GM23248 (cell line): ENCODE data around the gene NEK2. TPM values are rescaled to one million over a fixed set of nuclear protein-coding genes. Genes with fewer than 3 reads are reported as not detected.

ENCODE experiments used
- DNase-seq: peaks from one replicate; pipeline ENCODE4 v3.0.0-alpha.2; 2015
- H2AFZ ChIP-seq: fragments of 200-600 bp; sonication (generic); 2 replicates; pipeline ENCODE4 v1.6.1; 2016; ENCODE audit warnings: antibody characterized with exemption
- H3F3A ChIP-seq: fragments of 200-600 bp; sonication (generic); 2 replicates; pipeline ENCODE4 v1.6.1; 2016; ENCODE audit warnings: mild to moderate bottlenecking, antibody characterized with exemption, mixed run types; ENCODE audit not compliant: insufficient read depth
- H3K27ac ChIP-seq: fragments of 200-600 bp; sonication (generic); 2 replicates; pipeline ENCODE4 v1.5.1; 2016; ENCODE audit warnings: mild to moderate bottlenecking
- H3K27me3 ChIP-seq: fragments of 200-600 bp; sonication (generic); replicated peaks from 2 replicates; pipeline ENCODE4 v1.6.1; 2016; ENCODE audit warnings: mild to moderate bottlenecking; ENCODE audit not compliant: insufficient read depth
- H3K36me3 ChIP-seq: fragments of 200-600 bp; sonication (generic); 2 replicates; pipeline ENCODE4 v1.6.1; 2016; ENCODE audit warnings: low read depth, mild to moderate bottlenecking
- H3K4me1 ChIP-seq: fragments of 200-600 bp; sonication (generic); 2 replicates; pipeline ENCODE4 v1.6.1; 2016; ENCODE audit warnings: mild to moderate bottlenecking; ENCODE audit not compliant: insufficient read depth
- H3K4me2 ChIP-seq: fragments of 200-600 bp; sonication (generic); one replicate; pipeline ENCODE4 v1.6.1; 2016; ENCODE audit warnings: mild to moderate bottlenecking; ENCODE audit not compliant: unreplicated experiment
- H3K4me3 ChIP-seq: fragments of 200-600 bp; sonication (generic); 2 replicates; pipeline ENCODE4 v1.5.1; 2016; ENCODE audit warnings: mild to moderate bottlenecking
- H3K79me2 ChIP-seq: fragments of 200-600 bp; sonication (generic); 2 replicates; pipeline ENCODE4 v1.6.1; 2016; ENCODE audit warnings: mild to moderate bottlenecking; ENCODE audit not compliant: insufficient read depth
- H3K9ac ChIP-seq: fragments of 200-600 bp; sonication (generic); 2 replicates; pipeline ENCODE4 v1.6.1; 2016; ENCODE audit warnings: mild to moderate bottlenecking
- H3K9me2 ChIP-seq: fragments of 200-600 bp; sonication (generic); 2 replicates; pipeline ENCODE4 v1.6.1; 2016; ENCODE audit warnings: mixed run types, mild to moderate bottlenecking, moderate library complexity; ENCODE audit not compliant: insufficient read depth
- H3K9me3 ChIP-seq: fragments of 200-600 bp; sonication (generic); one replicate; pipeline ENCODE4 v1.6.1; 2017; ENCODE audit warnings: low read depth
- H4K20me1 ChIP-seq: fragments of 200-600 bp; sonication (generic); 2 replicates; pipeline ENCODE4 v1.6.0; 2016; ENCODE audit not compliant: insufficient read depth
- EZH2 ChIP-seq: fragments of 200-600 bp; sonication (generic); IDR thresholded peaks from 2 replicates; pipeline ENCODE4 v1.6.1; 2018; ENCODE audit warnings: antibody characterized with exemption, mild to moderate bottlenecking; ENCODE audit not compliant: insufficient read depth, poor library complexity, severe bottlenecking
- EZH2phosphoT487 ChIP-seq: fragments of 200-600 bp; sonication (generic); IDR thresholded peaks from 2 replicates; pipeline ENCODE4 v1.6.1; 2018; ENCODE audit warnings: antibody characterized with exemption, moderate library complexity, mild to moderate bottlenecking, low read depth; ENCODE audit not compliant: insufficient read depth
- WGBS, 2 experiments: methylation state at CpG; one replicate each; pipeline ENCODE4 v1.1.6; 2015 to 2017; ENCODE audit warnings: low lambda C conversion rate in 2 of 2, low coverage in 1 of 2; ENCODE audit errors: missing lambda C conversion rate in 2 of 2; 5-methylcytosine and 5-hydroxymethylcytosine counted together
- in situ Hi-C: fragments of 300-500 bp; cut with MboI; formaldehyde crosslinking; loops from 2 replicates; pipeline ENCODE4 v1.15.0; 2020
- polyA plus RNA-seq: library from polyadenylated mRNA; unstranded; fragments of >200 nt; fragmentation: Nextera tagmentation; extraction: Ambion mirVana; gene quantifications from 2 replicates; pipeline ENCODE4 v1.2.1, GENCODE V29; 2016
- total RNA-seq: library from RNA; depleted of rRNA; stranded (reverse); fragments of >200 nt; shearing (Covaris generic); gene quantifications from 2 replicates; pipeline ENCODE4 v1.2.3, GENCODE V29; 2014

Gene NEK2
- total and polyA plus RNA-seq, 2 experiments from 2014 or later = 10.6 to 11.3 TPM

DNA sequence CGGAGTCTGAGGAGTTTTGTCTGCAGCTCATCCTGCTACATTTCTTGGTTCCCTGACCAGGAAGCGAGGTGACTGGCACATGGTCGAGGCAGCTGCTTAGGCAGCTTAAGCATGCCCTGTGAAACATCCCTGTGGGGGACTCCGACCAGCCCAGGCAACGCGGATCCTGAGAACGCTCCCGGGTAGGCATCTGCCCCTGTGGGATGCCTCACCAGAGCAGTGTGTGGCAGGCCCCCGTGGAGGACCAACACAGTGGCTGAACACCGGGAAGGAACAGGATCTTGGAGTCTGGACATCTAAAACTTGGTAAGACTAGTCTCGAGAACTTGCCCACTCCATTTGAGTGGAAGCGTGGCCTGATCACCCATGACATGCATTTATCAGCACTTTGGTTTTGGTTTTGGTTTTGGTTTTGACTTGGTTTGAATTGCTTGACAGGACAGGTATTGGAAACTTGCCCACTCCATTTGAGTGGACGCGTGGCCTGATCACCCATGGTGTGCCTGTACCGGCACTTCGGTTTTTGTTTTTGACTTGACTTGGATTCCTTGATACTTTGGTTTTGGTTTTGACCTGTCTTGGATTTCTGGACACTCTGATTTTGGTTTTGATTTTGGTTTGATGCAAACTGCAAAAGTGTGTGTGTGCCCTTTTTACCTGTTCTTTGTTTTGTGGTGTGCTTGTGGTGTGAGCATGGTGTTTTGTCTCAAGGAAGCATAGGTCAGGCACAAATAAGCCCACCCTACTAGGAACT, 12.2 kb upstream of the NEK2 start:
- WGBS, 2 experiments = 85 to 86% methylated on average over 15 to 16 of the region's 16 CpGs
- Histone ChIP-seq H3K4me2 (no peak overlapping the region), H3K27ac (no peak overlapping the region), H4K20me1 (no peaks in the 10 kb centered on the region), H3K27me3 (no peaks in the 10 kb centered on the region; the same call in 1 of the 2 replicates), H3K9me3 (no peaks in the 10 kb centered on the region), H2AFZ (no peak overlapping the region), H3F3A (no peaks in the 10 kb centered on the region), H3K4me1 (no peaks in the 10 kb centered on the region), H3K4me3 (no peak overlapping the region), H3K9ac (no peak overlapping the region), H3K79me2 (no peaks in the 10 kb centered on the region), H3K9me2 (no peaks in the 10 kb centered on the region), H3K36me3 (no peaks in the 10 kb centered on the region)
- DNase-seq = no peak
- TF ChIP-seq EZH2 (no peak), EZH2phosphoT487 (no peak)
- in situ Hi-C loops = loop anchor here (10.0 to 25.0 kb wide), 2 partner anchors 325 to 767 kb away; no protein-coding TSS in a partner anchor

DNA sequence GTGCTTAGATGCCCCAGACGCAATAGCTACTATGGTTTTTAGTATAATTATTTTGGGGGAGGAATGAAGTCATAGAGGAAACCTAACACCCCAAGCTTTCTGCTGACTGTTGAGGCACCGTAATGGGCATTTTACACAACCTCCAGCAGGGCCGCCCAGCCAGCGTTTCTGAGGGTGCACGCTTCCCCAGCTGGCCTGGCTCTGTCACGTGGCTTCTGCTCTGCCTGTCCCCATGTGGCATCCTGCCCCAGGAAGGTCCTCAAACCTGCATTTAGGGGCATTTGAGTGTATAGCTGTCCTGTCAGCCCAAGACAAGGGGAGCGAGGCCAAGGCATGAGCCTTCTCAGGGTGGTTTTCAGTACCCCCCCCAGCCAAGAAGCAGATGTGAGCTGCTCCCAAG, 10.4 kb upstream of the NEK2 start:
- no peak overlapping the region for H3K9ac ChIP-seq
- no peak overlapping the region for H3K27ac ChIP-seq
- no peak overlapping the region for H3K4me3 ChIP-seq
- H3K27me3 ChIP-seq = no peaks in the 10 kb centered on the region; the same call in 1 of the 2 replicates
- in situ Hi-C loops = loop anchor here (10.0 to 25.0 kb wide), 2 partner anchors 326 to 769 kb away; no protein-coding TSS in a partner anchor
- peaks cover 4% of the 10 kb centered on the region; the same call in 1 of the 2 replicates for H3K4me1 ChIP-seq
- H3K9me3 ChIP-seq = no peaks in the 10 kb centered on the region
- no peaks in the 10 kb centered on the region for H3K36me3 ChIP-seq
- H4K20me1 ChIP-seq = no peaks in the 10 kb centered on the region
- no peak overlapping the region for H3K4me2 ChIP-seq
- no peak overlapping the region for H2AFZ ChIP-seq
- H3K79me2 ChIP-seq = no peaks in the 10 kb centered on the region
- no peak for DNase-seq
- no peak for TF ChIP-seq EZH2
- TF ChIP-seq EZH2phosphoT487 = no peak
- H3F3A ChIP-seq = peaks cover 7% of the 10 kb centered on the region; the same call in 1 of the 2 replicates
- H3K9me2 ChIP-seq = no peaks in the 10 kb centered on the region
- 59 to 63% methylated on average over 7 of the region's 7 CpGs for WGBS, 2 experiments

DNA sequence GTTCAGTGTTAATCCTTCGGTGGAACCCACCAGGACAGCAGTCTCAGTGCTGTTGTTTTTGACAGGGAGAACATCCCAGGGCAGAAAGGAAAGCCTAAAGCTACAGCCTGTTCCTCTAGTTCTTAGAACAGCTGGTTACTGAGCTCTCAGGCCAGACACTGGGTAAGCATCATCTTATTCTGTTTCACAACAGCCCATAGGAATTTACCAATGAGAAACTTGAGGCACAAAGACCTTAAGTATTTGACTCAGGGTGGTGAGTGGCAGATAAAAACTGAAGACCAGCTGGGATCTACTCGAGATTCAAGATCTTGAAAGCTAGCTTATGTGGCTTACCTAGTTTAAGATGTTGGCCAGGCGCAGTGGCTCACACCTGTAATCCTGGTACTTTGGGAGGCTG, 9.4 kb upstream of the NEK2 start:
- no peaks in the 10 kb centered on the region for H3K27me3 ChIP-seq
- no peak overlapping the region for H2AFZ ChIP-seq
- no peak for TF ChIP-seq EZH2phosphoT487
- no peak for TF ChIP-seq EZH2
- H3K4me2 ChIP-seq = no peak overlapping the region
- H3K4me1 ChIP-seq = peaks cover 4% of the 10 kb centered on the region; the same call in 1 of the 2 replicates
- peaks cover 7% of the 10 kb centered on the region; the same call in 1 of the 2 replicates for H3F3A ChIP-seq
- DNase-seq = no peak
- H4K20me1 ChIP-seq = no peaks in the 10 kb centered on the region
- H3K9me3 ChIP-seq = no peaks in the 10 kb centered on the region
- no peaks in the 10 kb centered on the region for H3K36me3 ChIP-seq
- in situ Hi-C loops = loop anchor here (10.0 to 25.0 kb wide), 2 partner anchors 328 to 770 kb away; no protein-coding TSS in a partner anchor
- H3K27ac ChIP-seq = no peak overlapping the region
- H3K4me3 ChIP-seq = no peak overlapping the region
- H3K9me2 ChIP-seq = no peaks in the 10 kb centered on the region
- no peaks in the 10 kb centered on the region for H3K79me2 ChIP-seq
- no peak overlapping the region for H3K9ac ChIP-seq
- WGBS, 2 experiments = 87 to 92% methylated on average over 3 of the region's 3 CpGs

DNA sequence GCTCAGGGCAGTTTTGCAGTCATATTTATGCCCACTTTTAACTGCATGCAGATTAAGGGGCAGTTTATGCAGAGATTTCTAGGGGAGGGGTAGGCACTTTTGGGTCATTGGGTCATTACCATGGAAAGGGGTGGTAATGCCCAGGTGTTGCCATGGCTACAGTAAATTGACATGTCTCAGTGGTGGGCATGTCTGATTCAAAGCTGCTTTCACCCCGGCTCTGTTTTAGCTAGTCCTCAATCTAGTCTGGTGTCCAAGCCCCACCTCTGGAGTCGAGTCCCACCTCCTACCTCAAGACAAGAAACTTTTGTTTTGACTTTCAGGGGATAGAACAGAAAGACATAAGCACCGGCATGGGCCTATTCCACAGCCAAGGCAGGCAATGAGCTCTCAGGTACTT, 8.9 kb upstream of the NEK2 start:
- no peak overlapping the region for H3K4me3 ChIP-seq
- peaks cover 7% of the 10 kb centered on the region; the same call in 1 of the 2 replicates for H3F3A ChIP-seq
- H3K9me3 ChIP-seq = no peaks in the 10 kb centered on the region
- WGBS, 2 experiments = 63 to 70% methylated on average over 3 of the region's 3 CpGs
- H4K20me1 ChIP-seq = no peaks in the 10 kb centered on the region
- no peaks in the 10 kb centered on the region for H3K36me3 ChIP-seq
- H2AFZ ChIP-seq = no peak overlapping the region
- H3K79me2 ChIP-seq = no peaks in the 10 kb centered on the region
- DNase-seq = no peak
- peaks cover 4% of the 10 kb centered on the region; the same call in 1 of the 2 replicates for H3K4me1 ChIP-seq
- no peak for TF ChIP-seq EZH2
- no peak for TF ChIP-seq EZH2phosphoT487
- H3K27me3 ChIP-seq = no peaks in the 10 kb centered on the region
- H3K27ac ChIP-seq = no peak overlapping the region
- H3K9me2 ChIP-seq = no peaks in the 10 kb centered on the region
- no peak overlapping the region for H3K9ac ChIP-seq
- H3K4me2 ChIP-seq = no peak overlapping the region
- in situ Hi-C loops = loop anchor here (10.0 to 25.0 kb wide), 2 partner anchors 328 to 770 kb away; no protein-coding TSS in a partner anchor
